Limb (tissue), 2 donors: ENCODE measurements around the gene TCP1.
"Not testable (repeated sequence)": the region's sequence is repeated elsewhere in the genome, so short reads cannot be mapped to it uniquely, and the experiment has no call there.

ENCODE experiments used
- DNase-seq, 2 donors: peaks; one replicate each; pipeline ENCODE4 v3.0.0-alpha.2; 2016; ENCODE audit errors: extremely low spot score in 2 of 2

Gene TCP1

GRCh38 chr6:159789377-159790148 is at the start of gene TCP1:
TCP1 (minus strand) TSS chr6:159789602; CDS start chr6:159789468, 134 bp downstream.
- DNase-seq: peak; percentile 99 to 100

- DNase-seq: no peak
These were observed 48.8 kb upstream of the TCP1 start for GRCh38 chr6:159838020-159838744.

GRCh38 chr6:159837511-159837910 is 48.1 kb upstream of the TCP1 start:
- no peak for DNase-seq

DNA sequence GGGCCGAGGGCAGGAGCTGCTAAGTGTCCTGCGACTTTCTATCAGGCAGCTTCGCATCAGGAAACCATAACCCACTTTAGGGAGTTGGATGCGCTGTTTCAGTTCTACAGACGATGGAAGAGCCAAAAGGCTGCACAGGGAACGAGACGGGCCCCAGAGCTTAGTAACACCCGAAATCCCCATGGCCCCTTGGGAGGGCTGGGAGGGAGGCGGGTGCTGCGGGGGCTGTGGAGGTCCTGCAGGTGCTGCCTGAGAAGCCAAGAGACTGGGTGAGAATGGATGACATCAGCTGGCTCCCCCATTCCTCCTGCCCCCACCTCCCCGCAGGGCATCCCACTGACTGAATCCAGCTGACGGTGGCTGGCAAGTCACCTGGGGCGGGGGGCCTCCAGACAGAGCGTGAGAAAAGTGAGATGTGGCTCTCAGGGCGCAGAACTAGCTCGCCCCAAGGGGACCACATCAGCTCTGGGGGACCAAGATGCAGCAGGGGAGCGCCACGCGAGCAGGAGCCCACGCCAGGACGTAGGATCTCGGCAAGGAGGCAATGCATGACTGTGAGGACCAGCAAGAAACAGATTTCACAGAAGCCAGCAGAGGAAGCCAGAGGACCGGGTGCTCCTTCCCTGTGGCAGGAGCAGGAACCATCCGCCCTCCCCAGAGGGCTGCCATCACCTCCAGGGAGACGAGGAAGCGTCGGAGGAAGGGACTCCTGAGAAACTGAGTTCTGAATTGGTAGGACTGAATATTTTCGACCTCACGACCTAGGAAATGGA is 47.5 kb upstream of the TCP1 start:
- peak in 1 of 2 donors; percentile 23 for DNase-seq

- DNase-seq: no peak
These were observed 44.7 kb upstream of the TCP1 start for GRCh38 chr6:159833997-159834603.

DNA sequence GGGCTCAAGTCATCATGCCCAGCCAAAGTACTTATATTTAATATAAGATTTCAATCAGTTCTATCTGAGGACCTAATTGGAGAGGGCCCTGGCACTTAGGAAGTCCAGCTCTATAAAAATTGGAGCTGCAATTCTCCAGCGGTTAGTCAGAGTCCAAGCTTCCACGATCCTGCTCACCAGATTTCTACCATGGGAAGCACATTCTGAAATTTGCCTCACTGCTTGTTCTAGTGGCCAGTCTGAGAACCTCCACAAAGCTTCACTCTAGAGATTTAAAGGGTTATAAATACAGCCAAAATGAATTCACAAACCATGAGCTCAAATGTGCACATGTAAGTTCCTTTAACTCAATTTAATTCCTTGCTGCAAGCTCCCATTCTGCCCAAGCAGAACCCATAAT is 44.2 kb upstream of the TCP1 start:
- DNase-seq: no peak

GRCh38 chr6:159832946-159833345 is 43.5 kb upstream of the TCP1 start:
- no peak for DNase-seq

DNA sequence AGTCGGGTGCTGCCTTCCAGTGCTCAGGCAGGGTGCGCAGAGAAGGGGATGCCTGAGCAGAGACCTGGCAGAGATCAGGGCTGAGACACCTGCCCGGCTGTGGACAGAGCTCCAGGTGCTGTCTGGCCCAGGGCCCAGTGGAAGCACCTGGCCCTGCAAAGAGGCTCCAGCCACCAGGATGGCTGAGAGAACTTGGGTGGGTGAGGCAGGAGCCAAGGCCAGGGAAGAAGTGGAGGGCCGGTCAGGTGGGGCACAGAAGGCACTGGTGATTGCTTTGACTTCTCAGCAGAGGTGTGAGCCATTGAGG is 41.9 kb upstream of the TCP1 start:
- DNase-seq: no peak

DNA sequence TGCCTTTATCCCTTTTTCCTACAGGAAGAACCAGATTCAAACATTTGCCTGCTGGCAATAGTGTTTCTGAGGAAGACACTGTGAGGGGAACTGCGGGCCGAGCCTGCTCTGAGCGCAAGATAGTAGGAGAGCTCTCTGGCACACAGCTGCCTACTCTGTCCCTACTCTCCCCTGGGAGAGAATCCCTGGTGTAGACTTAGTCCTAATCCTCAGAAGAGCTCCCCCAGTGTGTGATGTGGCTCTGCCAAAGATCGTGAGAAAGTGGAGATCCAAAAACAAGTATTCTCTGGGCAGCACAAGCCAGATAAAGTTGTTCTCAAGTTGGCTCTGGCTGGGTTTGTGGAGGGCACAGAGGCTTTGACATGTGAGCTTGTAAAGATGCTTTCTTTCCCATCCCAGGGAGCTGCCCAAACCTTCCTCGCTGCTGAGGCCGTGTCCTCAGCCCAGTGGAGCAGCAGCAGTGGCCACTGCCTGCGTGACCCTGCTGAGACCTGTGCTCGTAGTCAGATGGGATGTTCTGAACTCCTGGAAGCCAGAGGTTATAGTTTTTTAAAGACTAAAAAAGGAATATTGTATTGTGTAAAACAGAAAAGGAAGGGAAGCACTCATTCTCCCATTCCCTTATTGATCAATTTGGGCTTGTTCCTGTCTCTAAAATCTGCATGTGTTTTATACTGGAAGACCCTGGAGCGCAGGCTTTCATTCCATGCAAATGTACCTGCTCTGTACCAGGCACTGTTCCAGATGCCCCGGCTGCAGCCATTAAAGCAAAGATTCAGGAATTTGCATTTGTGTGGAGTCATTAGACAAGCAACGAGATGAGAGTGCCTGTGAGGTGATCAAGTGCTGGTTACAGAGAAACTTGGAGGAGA is 41.3 kb upstream of the TCP1 start:
- no peak for DNase-seq

GRCh38 chr6:159829526-159829925 is 40.1 kb upstream of the TCP1 start:
- DNase-seq: no peak

GRCh38 chr6:159828074-159828473 is 38.7 kb upstream of the TCP1 start:
- DNase-seq: no peak

- no peak for DNase-seq
These were observed 37.7 kb upstream of the TCP1 start for GRCh38 chr6:159826968-159827647.

DNA sequence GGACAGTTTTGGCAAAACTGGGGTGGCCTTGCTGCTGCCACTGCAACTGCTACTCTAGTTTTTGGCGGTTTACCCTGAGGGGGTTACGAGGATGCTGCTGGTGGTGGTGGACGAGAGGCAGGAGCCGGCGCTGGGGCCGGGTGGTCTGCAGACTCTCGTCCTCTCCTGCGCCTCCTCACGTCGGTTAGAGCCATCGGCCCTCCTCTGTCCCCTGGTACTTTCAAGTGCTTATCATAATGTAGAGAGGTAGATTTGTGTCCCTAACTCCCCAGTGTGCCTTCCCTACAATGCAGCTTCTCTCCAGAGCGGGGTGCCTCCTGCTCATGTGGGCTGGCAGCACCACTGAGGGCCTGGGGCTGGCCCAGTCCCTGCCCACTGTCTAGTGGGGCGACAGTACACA is 36.6 kb upstream of the TCP1 start:
- DNase-seq: no peak

- DNase-seq: not testable (repeated sequence)
These were observed 35.3 kb upstream of the TCP1 start for GRCh38 chr6:159824690-159825089.

GRCh38 chr6:159823953-159824352 is 34.6 kb upstream of the TCP1 start:
- DNase-seq: no peak

- no peak for DNase-seq
These were observed 32.3 kb upstream of the TCP1 start for GRCh38 chr6:159821726-159822125.

GRCh38 chr6:159821122-159821521 is 31.7 kb upstream of the TCP1 start:
- DNase-seq: no peak

- no peak for DNase-seq
These were observed 30.7 kb upstream of the TCP1 start for GRCh38 chr6:159819932-159820640.

DNA sequence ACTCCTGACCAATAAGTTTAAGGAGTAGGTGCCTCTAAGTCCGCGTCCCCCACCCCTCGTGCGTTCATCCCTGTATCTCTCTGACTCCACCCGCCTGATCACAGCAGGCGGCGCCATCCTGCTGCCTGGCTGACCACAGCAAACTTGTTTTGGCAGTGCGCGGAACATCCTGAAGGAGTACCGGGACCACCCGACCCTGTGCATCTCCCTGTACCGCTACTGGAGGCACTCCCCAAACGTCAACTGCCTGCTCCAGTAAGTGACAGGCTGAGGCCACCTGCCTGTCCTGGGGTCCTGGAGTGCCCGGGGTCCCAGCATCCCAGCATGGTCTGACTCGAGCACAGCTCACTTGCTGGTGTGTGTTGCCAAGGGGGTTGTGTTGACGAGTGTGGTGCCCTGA is 29.7 kb upstream of the TCP1 start:
- no peak for DNase-seq
